H1 (cell line): Measurements from ENCODE around the gene MARK4. TPM values are rescaled to one million over a fixed set of nuclear protein-coding genes. Genes with fewer than 3 reads are reported as not detected.

Experiments
- CEBPB ChIP-seq: IDR thresholded peaks from 2 replicates; pipeline ENCODE4 v1.6.1; 2012; ENCODE audit warnings: low read depth, low read length
- SP2 ChIP-seq: IDR thresholded peaks from 2 replicates; pipeline ENCODE4 v1.6.1; 2012; ENCODE audit warnings: mild to moderate bottlenecking, low read length, inconsistent platforms
- polyA plus RNA-seq, 7 experiments: library from polyadenylated mRNA; depleted of rRNA in 3 of 7; stranded (reverse) in 5 of 7; unstranded in 2 of 7; fragments of >200 nt in 5 of 7; fragments of 200-250 nt in 2 of 7; gene quantifications; 1 replicate in 5 of 7; 2 replicates in 1 of 7; 4 replicates in 1 of 7; pipeline versions ENCODE4 v1.2.1 to v1.2.3, GENCODE V29; 2011 to 2013; ENCODE audit warnings: missing spikeins in 2 of 7, mixed read lengths in 2 of 7
- total RNA-seq: library from RNA; stranded (reverse); fragmentation: NEBNext Ultra II Directional; extraction: Animal tissue kit (Norgen Biotek cat#: 25700); gene quantifications from 2 replicates; pipeline ENCODE4 v1.2.1, GENCODE V29; 2021

Gene MARK4
- total and polyA plus RNA-seq, 2 of the 8 experiments (the other 6 are each of a cell fraction or from before 2014, with no cell fraction given), result 12.3 to 49.8 TPM

GRCh38 chr19:45217193-45217956 is 33.7 kb upstream of the MARK4 start (continued):
- TF ChIP-seq CEBPB, result no peak
- no peak for TF ChIP-seq SP2
